ENCODE data around the gene UGT2A2. TPM values are rescaled to one million over a fixed set of nuclear protein-coding genes. Genes with fewer than 3 reads are reported as not detected.

The UGT2A2 gene
- total RNA-seq, 2 experiments from 2014 or later, result not detected

DNA sequence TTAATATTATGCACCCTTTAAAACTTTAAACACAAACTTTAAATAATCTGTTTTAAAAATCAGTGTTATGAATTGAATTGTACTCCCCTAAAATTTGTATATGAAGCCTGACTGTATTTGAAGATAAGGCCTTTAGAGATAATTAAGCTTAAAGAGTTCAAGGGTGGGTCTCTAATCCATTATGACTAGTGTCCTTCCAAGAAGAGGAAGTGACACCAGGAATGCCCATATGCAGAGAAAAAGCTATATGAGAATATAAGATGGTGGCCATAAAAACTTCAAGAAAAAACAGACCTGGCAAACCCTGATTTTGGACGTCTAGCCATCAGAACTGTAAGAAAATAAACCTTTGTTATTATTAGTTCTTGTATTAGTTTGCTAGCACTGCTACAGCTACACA, 29.0 kb downstream of the UGT2A2 start:
- ChIA-PET POLR2A (no interaction called here), CTCF (no interaction called here)
- no peaks in the 10 kb centered on the region for H3K36me3 ChIP-seq (ENCODE audit: insufficient read depth, low read length)
- no peaks in the 10 kb centered on the region for H3K9me3 ChIP-seq (ENCODE audit: control insufficient read depth in 1 of 2, insufficient read depth in 1 of 2, low read length in 2 of 2)
- H3K27ac ChIP-seq (ENCODE audit: low read depth in 1 of 2, low read length in 2 of 2), result no peak overlapping the region
- no peak overlapping the region for H3K4me3 ChIP-seq (ENCODE audit: low read length)
- no peaks in the 10 kb centered on the region for H3K27me3 ChIP-seq (ENCODE audit: control insufficient read depth in 1 of 2, insufficient read depth in 2 of 2, low read length in 2 of 2)
- ATAC-seq (ENCODE audit: poor library complexity), result no peak
- no peaks in the 10 kb centered on the region for H3K27me3 Mint-ChIP-seq
- intact Hi-C loops (cut with DNase I, micrococcal nuclease), result no loop called here
- no peak overlapping the region for H3K4me3 Mint-ChIP-seq
- no peaks in the 10 kb centered on the region for H3K4me1 Mint-ChIP-seq (ENCODE audit: low read depth)
- no peaks in the 10 kb centered on the region for H3K36me3 Mint-ChIP-seq (ENCODE audit: low read depth)
- DNase-seq, result no peak
- H3K27ac Mint-ChIP-seq, result no peak overlapping the region
- H3K9me3 Mint-ChIP-seq, result peaks cover 2% of the 10 kb centered on the region
- TF ChIP-seq, protein P1, sequence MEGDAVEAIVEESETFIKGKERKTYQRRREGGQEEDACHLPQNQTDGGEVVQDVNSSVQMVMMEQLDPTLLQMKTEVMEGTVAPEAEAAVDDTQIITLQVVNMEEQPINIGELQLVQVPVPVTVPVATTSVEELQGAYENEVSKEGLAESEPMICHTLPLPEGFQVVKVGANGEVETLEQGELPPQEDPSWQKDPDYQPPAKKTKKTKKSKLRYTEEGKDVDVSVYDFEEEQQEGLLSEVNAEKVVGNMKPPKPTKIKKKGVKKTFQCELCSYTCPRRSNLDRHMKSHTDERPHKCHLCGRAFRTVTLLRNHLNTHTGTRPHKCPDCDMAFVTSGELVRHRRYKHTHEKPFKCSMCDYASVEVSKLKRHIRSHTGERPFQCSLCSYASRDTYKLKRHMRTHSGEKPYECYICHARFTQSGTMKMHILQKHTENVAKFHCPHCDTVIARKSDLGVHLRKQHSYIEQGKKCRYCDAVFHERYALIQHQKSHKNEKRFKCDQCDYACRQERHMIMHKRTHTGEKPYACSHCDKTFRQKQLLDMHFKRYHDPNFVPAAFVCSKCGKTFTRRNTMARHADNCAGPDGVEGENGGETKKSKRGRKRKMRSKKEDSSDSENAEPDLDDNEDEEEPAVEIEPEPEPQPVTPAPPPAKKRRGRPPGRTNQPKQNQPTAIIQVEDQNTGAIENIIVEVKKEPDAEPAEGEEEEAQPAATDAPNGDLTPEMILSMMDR (IDR thresholded peaks at IDR 0.05), result no peak
- H3K4me1 ChIP-seq (ENCODE audit: insufficient read depth, low read length), result no peaks in the 10 kb centered on the region

DNA sequence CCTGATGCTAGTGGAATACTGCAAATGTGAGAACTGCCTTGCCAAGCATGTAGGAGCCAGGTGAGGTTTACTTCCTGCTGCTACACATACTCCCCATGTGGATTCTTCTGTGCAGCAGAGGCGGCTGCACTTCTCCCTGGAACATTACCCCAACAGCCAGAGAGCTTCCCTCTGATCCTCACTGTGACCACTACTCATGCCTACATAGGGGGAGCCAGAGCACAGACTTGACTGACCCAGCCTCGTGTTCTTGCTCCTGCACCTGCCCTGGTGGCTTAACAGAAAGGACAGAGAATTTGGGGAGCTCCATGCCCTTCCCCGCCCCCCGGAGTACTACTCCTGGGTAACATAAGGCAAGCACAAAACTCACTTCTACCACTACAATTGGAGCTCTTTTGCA, 38.4 kb downstream of the UGT2A2 start:
- ChIA-PET CTCF (no interaction called here), POLR2A (no interaction called here)
- Mint-ChIP-seq H3K9me3 (peaks cover 5% of the 10 kb centered on the region), H3K36me3 (ENCODE audit: low read depth) (no peaks in the 10 kb centered on the region), H3K4me1 (ENCODE audit: low read depth) (no peaks in the 10 kb centered on the region), H3K27ac (no peak overlapping the region), H3K27me3 (no peaks in the 10 kb centered on the region), H3K4me3 (no peak overlapping the region)
- no peak overlapping the region for H3K27ac ChIP-seq (ENCODE audit: low read depth in 1 of 2, low read length in 2 of 2)
- H3K27me3 ChIP-seq (ENCODE audit: control insufficient read depth in 1 of 2, insufficient read depth in 2 of 2, low read length in 2 of 2), result no peaks in the 10 kb centered on the region
- H3K9me3 ChIP-seq (ENCODE audit: control insufficient read depth in 1 of 2, insufficient read depth in 1 of 2, low read length in 2 of 2), result peaks cover 0 to 4% of the 10 kb centered on the region in 2 experiments
- H3K4me3 ChIP-seq (ENCODE audit: low read length), result no peak overlapping the region
- ATAC-seq (ENCODE audit: poor library complexity) (no peak), DNase-seq (no peak)
- intact Hi-C loops (cut with DNase I, micrococcal nuclease), result no loop called here
- no peaks in the 10 kb centered on the region for H3K4me1 ChIP-seq (ENCODE audit: insufficient read depth, low read length)
- no peaks in the 10 kb centered on the region for H3K36me3 ChIP-seq (ENCODE audit: insufficient read depth, low read length)
- TF ChIP-seq, protein P1 (IDR thresholded peaks at IDR 0.05), result no peak

DNA sequence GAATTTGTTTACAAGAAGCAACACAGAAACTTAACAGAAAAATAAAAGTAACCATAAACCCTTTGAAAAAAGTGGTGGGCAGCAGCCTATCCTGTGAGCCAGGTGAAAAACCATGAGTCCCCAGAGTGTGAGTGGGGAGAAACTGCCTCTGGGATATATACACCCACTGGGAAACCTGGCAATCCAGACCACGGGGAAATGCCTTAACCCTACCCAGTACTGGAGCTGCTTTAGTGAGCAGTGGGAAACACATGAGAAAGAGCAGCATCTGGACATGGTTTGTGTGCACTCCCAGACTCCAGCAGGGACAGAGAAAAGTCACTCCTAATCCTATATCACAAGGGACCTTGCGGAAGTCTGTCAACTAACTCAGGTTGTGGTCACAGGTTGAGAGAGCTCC, 39.4 kb downstream of the UGT2A2 start:
- H3K36me3 ChIP-seq (ENCODE audit: insufficient read depth, low read length), result no peaks in the 10 kb centered on the region
- ATAC-seq (ENCODE audit: poor library complexity) (no peak), DNase-seq (no peak)
- Mint-ChIP-seq H3K36me3 (ENCODE audit: low read depth) (no peaks in the 10 kb centered on the region), H3K4me1 (ENCODE audit: low read depth) (no peaks in the 10 kb centered on the region), H3K27ac (no peak overlapping the region), H3K4me3 (no peak overlapping the region), H3K27me3 (no peaks in the 10 kb centered on the region), H3K9me3 (no peaks in the 10 kb centered on the region)
- TF ChIP-seq, protein P1 (IDR thresholded peaks at IDR 0.05), result no peak
- H3K4me1 ChIP-seq (ENCODE audit: insufficient read depth, low read length), result no peaks in the 10 kb centered on the region
- H3K27ac ChIP-seq (ENCODE audit: low read depth in 1 of 2, low read length in 2 of 2), result no peak overlapping the region
- no peaks in the 10 kb centered on the region for H3K27me3 ChIP-seq (ENCODE audit: control insufficient read depth in 1 of 2, insufficient read depth in 2 of 2, low read length in 2 of 2)
- CTCF ChIA-PET, result no interaction called here
- POLR2A ChIA-PET, result no interaction called here
- intact Hi-C loops (cut with DNase I, micrococcal nuclease), result no loop called here
- no peak overlapping the region for H3K4me3 ChIP-seq (ENCODE audit: low read length)
- H3K9me3 ChIP-seq (ENCODE audit: control insufficient read depth in 1 of 2, insufficient read depth in 1 of 2, low read length in 2 of 2), result peaks cover 0 to 4% of the 10 kb centered on the region in 2 experiments
